CD4-positive, alpha-beta T cell treated with Interferon gamma for 1 hour (primary cell): Measurements from ENCODE around the gene TTLL11.
"Not testable (repeated sequence)": the region's sequence is repeated elsewhere in the genome, so short reads cannot be mapped to it uniquely, and the experiment has no call there.

Experiments
- DNase-seq: peaks from one replicate; pipeline ENCODE4 v3.0.0-alpha.2; 2020

The TTLL11 gene

DNA sequence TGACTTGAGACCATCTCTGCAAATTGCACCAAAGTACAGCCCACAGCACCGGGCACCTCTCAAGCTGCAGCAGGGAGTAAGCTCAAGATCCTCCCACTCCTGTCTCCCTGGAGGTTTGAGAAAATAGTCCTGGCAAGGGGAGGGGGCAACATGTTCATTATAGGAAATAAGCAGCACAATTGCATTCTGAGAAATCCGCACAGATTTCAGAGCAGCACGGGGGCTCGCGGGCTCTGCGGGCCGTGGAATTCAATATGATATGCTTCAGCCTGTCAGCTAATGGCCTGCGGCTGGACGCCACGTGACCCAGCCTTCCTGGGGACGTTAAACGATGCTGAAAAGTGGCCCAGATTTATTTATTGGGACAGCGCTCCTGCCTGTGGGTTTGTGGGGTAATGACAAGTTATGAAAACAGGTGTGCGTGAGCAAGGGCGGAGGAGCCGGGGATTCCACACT lies 285.3 kb downstream of the TTLL11 start:
- no peak for DNase-seq

DNA sequence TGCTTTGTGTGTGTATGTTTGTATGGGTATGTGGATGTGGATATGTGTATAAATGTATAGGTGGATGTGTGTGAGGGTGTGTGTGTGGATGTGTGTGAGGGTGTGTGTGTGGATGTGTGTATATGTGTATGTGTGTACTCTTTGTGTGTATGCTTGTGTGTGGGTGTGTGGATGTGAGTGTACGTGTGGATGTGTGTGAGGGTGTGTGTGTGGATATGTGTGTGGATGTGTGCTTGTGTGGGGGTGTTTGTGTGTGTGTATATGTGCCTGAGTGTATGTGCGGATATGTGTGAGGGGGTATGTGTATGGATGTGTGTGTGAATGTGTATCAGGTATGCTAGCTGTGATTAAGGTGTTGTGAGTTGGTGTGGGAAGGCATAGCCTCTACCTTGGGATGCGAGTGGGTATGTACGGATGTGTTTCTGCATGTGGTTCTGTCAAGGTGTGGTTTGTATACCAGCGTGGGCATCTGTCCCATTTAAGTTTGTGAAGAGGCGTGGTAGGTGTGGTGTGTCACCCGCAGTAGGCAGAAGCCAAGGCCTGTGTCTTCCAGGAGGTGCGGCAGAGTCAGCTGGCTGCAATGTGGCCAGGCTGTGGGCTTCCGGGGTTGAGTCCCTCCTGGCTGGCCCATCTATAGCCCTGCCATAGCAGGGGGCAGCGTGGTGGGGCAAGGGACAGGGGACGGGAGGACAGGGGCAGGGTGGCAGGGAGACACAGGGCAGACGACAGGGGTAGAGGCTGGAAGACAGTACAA lies 285.9 kb downstream of the TTLL11 start:
- no peak for DNase-seq

DNA sequence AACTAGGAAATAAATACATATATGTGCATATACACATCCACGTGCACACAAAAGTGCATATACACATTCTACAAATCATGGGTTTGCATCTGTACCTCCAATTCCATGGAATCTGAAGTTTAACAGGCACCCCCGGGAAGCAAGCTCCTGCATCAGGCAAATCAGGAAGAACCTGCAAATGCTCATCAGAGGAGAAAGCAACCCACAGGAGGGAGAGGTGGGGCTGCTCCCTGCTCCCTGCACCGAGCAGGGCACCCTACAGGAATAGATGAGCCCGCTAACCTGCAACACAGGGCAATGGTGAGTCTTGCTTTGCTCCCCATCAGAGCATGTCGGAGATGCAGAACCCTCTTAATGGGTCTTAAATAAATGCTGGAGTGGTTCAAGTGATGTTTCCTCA lies 290.4 kb downstream of the TTLL11 start:
- no peak for DNase-seq

DNA sequence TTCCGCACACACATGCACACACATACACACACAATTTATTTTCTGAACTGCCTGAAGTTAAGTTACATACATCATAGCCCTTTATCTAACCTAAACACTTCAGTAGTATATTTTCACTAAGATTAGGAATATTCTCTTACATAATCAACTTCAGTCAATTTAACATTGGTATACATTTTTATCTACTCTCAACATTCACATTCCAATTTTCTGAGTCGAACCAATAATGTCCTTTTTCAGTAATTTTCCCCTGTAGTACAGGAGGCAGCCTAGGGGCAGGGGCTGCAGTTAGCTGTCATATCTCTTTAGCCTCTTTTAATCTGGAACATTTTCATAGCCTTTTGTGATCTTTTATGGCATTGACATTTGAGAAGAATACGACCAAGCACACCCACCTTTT lies 291.5 kb downstream of the TTLL11 start:
- DNase-seq: no peak

DNA sequence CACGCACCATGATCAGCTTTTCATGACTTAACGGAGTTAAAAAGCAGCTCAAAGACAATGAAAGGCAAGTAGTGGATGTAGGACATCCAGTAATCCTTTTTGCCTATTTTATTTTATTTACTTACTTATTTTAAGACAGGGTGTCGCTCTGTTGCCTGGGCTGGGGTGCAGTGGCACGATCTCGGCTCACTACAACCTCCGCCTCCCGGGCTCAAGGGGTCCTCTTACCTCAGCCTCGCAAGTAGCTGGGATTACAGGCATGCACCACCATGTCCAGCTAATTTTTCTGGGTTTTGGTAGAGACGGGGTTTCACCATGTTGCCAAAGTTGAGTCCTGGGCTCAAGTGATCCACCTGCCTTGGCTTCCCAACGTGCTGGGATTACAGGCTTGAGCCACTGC lies 292.7 kb downstream of the TTLL11 start:
- DNase-seq: no peak

DNA sequence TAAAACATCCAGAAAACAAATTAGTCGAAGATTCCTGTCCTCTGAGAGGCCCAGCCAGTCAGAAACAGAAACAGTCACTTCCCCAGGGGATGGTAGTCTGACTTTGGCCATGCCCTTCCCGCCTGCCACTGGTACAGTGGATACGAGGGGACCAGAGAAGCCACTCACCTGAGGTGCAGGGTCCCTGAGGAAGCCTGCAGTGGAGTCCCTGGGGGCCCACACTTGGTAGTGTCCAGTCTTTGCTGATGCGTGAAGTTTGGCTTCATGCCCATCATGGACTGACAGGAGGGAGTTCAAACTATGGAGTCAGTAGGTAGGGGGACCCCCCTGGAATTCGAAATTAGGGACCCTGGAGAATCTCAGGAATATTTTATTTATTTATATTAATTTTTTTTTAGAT lies 294.2 kb downstream of the TTLL11 start:
- no peak for DNase-seq

DNA sequence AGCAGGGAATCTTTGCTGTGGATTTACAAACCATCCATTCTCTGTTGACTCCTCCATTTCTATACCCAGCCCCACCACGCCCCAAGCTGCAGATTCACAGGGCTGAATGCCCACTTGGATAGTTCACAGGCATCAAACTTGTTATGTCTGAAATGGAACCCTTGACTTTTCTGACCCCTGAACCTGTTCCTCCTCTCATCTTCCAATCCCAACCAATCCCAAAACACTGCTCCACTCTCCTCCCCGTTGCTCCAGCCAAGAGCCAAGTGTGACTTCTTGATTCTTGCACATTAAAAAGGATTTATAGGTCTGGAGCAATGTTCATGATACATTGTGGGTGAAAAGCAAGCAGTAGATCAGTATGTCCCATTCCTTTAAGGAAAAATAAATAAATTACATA lies 296.0 kb downstream of the TTLL11 start:
- DNase-seq: no peak

DNA sequence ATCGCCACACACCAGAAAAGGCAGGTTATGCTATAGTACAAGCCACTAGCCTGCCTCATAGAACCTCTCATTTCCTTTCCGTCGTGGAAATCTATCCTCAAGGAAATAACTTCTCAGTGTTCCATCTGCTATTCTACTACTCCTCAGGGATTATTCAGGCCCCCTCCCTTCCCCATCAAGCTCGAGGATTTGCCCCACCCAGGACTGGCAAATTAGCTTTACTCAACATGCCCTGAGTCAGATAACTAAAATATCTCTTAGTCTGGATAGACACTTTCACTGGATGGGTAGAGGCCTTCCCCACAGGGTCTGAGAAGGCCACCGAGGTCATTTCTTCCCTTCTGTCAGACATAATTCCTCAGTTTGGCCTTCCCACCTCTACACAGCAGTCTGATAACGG lies 298.8 kb downstream of the TTLL11 start:
- not testable (repeated sequence) for DNase-seq

DNA sequence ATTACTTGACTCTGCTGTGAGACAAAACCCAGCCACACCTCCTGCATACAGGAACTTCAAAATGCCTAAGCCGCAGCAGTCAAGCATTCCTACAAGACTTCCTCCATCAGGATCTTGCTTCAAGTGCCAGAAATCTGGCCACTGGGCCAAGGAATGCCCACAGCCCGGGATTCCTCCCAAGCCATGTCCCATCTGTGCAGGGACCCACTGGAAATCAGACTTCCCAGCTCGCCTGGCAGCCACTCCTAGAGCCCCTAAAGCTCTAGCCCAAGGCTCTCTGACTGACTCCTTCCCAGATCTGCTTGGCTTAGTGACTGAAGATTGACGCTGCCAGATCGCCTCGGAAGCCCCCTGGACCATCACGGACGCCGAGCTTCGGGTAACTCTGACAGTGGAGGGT lies 300.6 kb downstream of the TTLL11 start:
- not testable (repeated sequence) for DNase-seq

DNA sequence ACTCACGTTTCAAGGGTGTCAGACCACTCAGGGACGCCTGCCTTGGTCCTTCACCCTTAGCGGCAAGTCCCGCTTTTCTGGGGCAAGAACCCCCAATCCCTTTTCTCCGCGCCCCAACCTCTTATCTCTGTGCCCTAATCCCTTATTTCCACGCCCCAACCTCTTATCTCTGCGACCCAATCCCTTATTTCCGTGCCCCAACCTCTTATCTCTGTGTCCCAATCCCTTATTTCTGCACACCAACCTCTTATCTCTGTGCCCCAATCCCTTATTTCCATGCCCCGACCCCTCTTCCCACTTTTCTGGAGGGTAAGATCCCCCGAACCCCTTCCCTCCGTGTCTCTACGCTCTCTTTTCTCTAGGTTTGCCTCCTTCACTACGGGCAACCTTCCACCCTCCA lies 302.3 kb downstream of the TTLL11 start:
- no peak for DNase-seq

DNA sequence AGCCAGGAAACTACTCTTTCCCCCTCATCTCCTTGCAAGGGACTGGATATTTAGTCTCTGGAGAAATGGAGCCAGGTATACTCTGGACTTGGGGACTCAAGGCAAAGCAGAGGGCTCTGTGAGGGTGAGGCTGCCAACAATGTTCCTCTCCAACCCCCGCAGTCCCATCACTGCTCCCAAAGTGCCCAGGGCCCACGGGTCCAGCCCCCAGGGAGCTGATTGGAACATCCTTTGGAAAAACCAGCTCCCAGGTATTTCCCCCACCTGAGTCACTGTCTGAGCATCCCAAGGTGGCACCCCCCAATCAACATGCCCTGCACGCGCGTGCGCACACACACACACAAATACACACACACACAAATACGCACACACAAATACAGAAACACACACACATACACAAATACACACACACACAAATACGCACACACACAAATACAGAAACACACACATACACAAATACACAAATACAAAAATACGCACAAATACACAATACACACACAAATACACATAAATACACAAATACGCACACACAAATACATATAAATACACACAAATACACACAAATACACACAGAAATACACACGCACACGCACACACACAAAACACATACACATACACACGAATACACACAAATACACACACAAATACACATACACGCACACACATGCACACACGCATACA lies 304.3 kb downstream of the TTLL11 start:
- DNase-seq: no peak

DNA sequence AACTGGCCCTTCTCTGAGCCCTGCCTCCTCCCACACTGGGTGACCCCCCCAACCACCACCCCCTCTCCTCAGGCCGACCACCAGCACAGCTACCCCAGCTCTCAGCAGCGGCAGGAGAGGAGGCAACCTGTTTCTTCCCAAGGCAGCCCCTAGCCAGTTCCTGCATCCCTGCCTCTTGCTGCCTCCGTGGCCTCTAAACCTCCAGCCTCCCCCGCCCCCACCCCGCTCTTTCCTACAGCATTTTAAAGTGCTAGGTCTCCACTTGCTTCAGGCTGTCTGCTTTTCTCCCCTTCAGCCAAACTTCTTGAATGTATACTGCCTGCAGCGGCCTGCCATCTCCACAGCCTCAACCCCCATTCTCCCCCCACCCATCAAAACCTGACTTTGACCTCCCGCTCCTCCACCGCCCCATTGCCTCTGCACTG lies 306.1 kb downstream of the TTLL11 start:
- DNase-seq: no peak

DNA sequence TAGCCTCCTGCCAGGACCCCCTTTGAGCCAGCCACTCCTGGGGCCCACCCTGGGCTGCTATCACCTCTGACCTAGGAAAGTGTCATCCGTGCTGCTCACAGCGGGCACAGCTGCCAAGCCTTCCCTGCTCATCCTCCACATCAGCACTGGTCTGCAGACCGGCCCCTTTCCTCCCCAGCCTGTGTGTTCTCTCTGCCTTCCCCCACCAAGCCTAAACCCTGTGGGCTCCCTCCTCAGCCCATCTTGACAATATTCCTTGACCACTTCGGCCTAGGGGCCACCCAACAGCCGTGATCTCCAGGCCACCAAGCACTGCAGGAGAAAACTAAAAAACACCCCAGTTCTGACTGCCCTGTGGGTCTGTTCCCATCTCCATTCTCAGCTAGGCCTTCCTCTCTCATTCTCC lies 306.6 kb downstream of the TTLL11 start:
- no peak for DNase-seq

DNA sequence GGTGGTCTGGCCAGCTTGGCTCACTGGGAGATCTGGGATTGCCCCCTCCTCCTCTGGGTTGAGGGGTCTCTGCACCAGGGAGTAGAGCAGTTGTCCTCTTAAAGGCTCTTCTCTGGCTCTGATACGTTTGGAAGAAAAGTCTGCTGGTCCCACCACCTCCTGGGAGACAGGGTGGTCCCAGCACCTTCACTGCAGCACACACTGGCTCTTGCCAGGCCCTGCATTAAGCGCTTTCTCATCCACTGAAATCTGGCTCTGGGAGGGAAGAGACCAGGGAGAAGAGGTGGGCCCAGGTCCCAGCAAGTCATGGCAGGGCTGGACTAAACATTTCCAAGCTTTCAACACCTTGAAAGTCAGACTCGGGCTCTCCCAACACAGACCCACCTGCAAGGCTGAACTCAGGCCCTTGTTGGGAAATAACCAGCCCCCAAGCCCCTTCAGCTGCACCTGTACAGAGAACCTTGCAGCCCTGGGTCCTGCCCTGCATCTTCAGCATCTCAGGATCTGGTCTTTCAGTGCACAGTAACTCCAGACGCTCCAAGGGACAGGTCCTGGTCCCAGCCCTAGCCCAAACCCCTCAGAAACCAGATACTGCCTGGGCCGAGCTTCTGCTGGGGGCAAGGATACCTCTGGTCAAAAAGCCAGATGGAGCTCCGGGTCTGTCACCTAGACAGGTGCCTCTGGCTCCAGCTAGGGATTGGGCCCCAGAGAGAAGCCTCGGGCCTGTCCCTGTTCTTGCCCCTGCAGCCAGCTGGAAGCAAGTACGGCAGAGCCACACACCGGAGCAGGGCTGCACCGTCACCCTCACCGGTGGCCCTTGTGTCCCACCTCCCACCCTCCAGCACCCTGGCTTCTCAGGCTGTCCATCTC lies 307.2 kb downstream of the TTLL11 start:
- no peak for DNase-seq

DNA sequence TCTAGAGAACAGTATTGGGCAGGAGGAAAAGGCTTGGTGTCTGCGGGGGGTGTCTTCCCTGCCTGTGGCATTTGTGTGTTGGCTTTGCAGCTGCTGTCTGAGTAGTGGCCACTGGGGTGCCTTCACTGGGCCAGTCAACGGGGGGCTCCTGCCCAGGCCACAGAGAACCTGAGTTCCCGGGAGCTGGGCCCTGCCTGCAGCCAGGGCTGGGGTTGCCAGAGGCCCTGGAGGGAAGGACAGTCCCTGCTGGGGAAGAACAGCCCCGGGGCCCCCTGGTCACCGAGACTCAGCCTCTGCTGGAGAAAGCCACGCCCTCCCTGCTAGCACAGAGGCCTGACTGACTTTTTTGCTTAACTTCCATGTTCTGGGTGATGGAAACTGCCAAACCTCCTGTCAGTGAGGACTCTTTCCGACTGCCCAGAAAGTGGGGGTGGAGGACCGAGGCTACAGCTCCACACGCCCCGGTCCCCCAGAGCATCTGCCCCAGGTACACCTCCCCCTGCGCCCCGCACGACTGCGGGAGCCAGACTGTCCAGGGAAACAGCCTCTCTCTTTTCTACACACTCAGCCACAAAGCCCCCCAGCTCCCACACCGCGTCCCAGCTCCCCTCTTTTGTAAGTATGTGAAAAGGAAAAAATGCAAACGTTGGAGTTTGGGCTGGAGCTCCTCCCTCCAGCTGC lies 308.2 kb downstream of the TTLL11 start:
- no peak for DNase-seq

DNA sequence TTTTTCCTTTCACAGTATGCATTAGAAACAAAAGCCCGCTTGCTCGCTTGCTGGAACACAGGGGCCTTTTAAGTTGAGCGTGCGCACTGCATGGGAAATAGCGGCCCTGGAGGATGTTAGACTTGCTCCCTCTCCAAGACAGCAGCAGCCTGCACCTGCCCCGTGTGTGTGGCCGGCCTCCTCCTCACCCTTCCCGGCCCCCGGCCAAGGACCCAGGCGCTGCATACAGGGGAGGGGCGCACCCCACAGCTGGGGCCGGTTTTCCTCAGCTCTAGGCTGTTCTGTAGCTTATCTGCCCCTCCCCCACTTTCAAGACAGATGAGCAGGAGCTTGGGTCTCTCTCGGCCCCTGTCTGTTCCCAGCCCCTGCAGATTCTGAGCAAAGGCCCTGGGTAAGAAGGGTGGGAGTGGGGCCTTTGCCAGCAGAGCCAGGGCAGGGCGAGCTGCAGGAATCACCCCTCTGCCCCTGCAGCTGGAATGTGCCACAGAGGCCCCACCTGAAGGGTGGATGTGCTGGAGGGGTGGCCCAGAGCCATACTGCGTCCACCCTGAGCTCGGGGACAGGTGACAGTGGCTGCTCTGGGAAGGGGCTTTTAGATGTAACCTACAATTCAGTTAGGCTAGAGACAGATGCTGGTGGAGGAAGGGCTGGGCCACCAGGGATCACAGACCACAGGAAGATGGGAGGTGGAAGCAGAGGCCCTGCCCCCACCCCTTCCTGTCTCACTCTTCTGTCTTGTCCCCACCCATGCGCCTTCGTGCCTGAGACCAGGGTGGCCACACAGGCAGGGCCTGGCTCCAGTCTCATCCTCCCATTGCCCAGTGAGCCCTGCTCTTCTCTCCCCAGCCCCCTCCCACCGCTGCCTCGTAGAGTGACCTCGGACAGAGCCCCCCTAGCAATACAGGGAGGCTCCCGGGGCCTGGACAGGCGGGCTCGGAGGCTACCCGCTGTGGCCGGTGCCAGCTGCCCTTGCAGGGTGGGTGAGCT lies 309.3 kb downstream of the TTLL11 start:
- no peak for DNase-seq

DNA sequence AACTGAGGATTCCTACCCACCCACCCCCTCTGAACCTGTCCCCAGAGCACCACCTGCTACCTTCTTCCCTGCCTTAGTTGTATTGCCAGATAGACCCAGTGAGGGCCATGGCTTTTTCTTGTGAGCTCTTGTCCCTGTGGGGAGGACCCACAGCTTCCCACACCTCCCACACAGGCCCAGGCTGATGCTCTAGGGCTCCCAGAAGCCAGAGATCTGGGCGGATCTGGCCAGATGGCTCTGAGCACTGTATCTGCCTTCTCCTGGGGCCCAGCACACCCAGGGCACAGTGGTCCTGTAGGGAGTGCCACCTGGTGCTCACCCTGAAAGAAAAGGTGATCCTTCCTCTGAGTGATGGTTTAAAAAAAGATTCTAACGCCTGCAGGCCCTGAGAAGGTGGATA lies 310.0 kb downstream of the TTLL11 start:
- no peak for DNase-seq

DNA sequence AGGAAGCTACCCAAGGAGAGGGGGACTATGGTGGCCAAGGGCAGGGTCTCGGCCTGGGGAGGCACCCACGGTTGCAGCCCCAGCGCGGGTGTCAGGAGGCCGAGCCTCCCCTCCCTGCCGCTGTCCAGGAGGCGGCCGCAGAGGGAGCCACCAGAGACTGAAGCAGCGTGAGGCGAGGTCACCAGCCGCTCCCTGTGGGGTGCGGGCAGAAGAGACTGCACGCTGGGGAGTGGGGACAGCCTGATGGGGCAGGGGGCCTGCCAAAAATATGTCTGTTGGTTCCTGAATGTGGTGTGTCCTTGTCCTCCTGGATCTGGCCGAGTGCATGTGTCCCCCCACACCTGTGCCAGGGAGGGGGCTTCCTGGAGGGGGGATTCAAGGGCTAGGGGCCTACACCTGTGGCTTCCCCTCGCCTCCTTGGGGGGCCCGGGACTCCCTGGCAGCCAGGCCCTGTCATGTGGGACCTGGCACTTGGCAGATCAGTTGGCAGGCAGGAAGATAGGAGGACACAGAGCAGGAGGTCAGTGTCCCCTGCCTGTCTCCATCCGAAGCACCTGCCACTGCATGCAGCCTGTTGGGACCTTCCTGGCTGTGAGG lies 310.5 kb downstream of the TTLL11 start:
- DNase-seq: no peak

DNA sequence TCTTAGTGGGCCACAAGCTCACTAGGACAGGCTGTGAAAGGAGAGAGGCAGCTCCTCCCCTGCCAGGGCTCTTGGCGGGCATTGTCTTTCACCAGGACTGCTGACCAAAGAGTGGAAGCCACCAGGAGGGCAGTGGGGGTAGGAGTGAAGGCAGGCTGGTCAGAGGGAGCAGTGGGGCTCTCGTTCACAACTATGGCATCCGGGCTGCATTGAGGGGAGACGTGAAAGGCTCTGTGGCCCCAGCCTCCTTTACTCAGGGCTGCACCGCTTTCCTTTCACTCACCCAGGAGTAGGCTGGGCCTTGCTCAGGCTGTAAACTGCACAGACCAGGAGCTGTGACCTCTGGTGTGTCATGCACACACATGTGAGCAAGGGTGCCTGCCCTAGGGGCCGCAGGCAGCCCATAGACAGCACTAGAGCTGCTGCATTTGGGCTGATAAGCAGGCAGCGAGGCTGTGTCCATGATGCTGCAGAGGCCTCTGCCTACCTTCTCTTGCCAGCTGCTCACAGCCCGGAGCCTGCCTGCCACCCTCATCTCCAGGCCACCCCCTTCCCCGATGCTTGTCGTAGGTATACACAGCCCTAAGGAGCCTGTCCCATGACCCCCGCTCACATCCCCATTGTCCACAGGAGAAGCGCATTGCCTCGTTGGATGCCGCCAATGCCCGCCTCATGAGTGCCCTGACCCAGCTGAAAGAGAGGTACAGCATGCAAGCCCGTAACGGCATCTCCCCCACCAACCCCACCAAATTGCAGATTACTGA lies 311.2 kb downstream of the TTLL11 start:
- no peak for DNase-seq

DNA sequence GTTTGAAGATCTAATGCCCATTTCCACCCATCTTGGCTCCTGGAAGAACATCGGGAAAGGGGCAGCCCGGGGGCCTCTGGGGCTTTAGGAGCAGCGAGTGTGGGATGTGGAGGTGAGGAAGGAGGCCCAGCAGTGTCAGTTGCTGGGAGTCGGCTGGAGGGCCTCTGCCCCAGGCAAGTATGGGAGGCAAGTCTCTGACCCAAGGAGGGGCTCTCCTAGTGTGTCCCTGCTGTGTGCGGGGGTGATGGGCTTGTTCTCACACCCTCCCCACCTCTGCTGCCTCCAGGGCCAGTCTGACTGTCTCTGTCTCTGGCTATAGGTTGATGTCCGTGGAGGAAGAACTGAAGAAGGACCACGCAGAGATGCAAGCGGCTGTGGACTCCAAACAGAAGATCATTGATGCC lies 312.0 kb downstream of the TTLL11 start:
- DNase-seq: no peak
